Stimulated activated CD4-positive, alpha-beta T cell treated with anti-CD3 and anti-CD28 coated beads, TNF-alpha, amount 100 ng/mL, for 4 hours (primary cell): Measurements from ENCODE around the gene SPDEF.

Source experiments
- DNase-seq, 3 experiments: peaks; one replicate each; pipeline ENCODE4 v3.0.0-alpha.2; 2020; ENCODE audit warnings: low read depth in 3 of 3

Gene SPDEF

DNA sequence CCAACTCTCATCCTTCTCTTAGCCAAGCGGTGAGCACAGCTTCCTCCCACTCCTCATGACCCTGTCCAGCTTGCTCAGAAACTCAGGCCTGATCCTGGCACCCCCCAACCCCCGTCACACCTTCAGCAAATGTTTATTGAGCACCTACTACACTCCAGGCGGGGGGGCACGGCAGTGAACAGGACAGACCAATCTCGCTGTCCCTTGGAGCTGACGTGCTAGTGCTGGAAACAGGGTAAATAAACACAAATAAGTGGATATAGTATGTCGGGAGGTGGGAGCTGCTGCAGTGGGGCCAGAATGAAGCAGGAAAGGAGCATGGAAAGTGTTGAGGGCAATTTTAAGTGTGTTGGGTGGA, 7.4 kb upstream of the SPDEF start:
- no peak for DNase-seq

DNA sequence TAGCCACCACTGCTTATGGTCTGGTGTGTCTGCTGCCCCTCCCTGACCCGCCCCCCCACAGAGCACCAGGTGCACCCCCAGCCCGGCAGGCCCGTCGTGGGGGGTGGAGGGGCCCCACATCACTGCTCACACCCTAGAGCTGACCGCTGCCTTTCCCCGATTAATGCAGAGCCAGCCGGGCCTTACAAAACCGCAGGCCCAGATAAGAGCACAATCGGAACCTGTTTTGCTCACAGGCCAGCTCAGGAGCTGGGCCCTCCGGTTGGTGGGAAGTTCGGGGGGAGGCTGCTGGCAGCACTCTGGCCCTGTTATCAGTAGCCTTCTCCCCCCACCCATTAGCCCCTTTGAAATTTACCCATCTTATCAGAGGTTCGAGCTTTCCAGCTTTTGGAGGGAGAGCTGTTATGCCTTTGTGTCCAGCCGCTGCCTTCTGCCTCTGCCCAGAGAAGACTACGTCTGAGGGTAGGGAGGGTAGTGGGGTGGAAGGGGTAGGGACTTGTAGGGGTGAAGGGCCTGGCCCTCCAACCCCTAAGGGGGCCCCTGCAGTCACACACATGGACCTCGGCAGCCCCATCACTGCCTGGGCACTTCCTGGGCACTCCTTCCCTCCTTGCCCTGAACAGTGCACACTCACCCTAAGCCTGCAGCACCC, 6.9 kb upstream of the SPDEF start:
- no peak for DNase-seq

DNA sequence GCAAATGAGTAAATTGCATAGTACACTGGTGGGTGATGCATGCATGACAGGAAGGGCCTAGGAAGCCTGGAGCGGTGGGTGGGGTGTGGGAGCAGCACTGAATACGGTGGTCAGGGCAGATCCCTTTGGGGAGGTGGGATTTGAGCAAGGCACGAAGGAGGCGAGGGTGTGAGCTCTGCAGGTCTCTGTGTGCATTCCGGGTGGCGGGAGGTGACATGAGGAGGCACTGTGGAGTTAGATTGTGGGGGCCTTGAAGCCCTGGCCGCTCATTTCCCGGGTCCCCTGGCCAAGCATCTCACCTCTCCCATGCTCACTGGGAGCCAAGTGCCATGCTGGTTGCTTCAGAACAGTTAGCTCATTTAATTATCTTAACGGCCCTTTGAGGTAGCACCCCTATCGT, 6.2 kb upstream of the SPDEF start:
- no peak for DNase-seq

DNA sequence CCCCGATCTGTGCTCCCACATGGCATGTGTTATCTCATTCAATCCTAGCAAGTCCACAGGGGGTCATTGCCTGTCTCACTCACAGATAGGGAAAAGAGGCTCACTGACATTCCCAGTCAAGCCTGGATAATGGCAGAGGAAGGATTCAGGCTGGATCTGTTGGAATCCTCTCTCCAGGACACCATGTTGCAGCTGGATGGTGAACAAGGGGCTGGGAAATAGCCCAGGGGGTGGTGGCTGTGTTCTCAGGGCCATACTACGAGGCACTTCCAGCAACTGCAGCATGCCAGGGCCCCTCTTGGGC, 5.0 kb upstream of the SPDEF start:
- DNase-seq, result no peak

DNA sequence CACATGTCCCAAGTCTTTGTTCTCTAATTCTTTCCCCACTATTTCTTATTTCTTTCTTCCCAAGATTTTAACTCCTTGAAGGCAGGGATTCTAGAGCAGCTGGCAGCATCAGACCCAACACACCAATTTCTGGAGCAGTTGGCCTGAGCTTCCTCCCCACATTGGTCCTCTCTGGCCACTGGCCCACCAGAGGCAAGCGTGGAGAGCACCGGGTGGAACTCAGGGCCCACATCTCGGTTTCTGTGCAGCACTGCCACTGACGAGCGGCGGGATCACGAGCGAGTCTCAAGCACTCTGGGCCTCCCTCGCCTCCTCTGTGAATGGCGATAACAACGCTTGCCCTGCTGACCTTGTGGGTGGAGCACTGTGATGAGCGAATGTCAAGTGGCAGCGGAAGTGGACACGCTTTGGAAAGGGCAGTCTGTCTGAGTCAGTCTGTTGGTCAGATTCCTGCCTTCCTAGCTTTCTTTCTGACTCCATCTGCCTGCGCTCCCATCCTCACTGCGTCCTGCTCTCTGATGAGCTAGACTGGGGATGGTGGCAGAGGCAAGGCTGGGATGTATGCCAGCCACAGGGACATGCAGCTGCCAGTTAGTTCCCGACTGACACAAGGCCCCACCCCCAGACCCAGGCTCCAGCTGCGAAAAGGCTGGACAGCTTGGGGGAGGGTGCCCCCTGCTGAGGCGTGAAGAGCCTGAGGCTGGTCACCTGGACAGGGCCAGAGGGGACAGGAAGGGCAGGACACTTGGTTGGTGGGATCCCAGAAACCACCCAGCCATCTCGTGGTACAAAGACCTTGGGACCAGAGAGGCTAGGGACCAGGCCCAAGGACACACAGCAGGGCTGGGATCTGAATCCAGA, 4.5 kb upstream of the SPDEF start:
- DNase-seq, result no peak

DNA sequence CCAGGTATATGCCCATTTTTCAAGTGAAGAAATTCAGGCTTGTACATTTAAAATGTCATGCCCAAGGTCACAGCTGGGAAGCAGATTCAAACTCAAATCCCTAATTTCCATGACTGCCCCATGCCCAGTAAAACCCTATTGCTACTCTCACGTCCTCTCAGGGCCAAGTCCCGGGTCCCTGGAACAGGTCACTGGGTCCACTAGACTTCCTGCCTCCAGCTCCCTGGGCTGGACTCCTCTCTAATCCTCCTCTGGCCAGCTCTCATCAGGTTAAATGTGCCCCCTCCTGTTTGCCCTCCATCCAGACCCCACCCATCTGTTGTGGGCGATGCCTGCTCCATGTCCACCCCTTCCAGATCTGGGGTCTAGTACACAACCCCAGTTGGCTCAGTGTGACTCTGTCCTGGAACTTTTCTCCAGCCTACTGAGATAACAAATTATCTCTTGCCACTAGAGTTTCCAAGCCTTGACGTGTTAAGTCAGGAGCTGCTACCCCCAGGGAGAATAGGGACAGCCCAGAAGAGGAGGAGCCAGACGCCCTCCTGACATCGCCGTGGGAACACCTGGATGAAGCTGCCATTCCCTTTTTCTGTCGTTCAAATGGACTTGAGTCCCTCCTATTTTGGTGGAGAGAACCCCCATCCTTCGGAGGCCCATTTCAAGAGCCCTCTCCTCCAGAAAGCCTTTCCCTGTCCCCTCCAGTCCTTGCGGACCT, 3.7 kb upstream of the SPDEF start:
- no peak for DNase-seq

DNA sequence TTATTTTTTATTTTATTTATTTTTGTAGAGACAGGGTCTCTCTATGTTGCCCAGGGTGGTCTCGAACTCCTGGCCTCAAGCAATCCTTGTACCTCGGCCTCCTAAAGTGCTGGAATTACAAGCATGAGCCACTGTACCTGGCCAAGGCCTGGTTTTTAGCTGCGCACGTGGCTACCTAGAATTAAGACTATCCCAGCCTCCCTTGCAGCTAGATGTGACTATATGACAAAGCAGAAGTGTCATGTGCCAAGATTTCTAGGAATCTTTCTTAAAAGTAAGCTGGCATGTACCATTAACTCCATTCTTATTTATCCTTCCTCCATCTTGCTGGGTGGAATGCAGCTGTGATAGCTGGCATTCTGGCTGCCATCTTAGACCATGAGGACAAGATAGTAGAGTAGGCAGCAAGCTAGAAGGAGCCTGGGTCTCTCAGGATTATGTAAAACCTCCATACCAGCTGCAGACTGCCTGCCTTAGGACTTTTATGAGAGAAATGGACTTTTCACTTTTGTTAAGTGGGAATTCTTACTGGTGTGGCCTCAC, 2.1 kb upstream of the SPDEF start:
- no peak for DNase-seq

DNA sequence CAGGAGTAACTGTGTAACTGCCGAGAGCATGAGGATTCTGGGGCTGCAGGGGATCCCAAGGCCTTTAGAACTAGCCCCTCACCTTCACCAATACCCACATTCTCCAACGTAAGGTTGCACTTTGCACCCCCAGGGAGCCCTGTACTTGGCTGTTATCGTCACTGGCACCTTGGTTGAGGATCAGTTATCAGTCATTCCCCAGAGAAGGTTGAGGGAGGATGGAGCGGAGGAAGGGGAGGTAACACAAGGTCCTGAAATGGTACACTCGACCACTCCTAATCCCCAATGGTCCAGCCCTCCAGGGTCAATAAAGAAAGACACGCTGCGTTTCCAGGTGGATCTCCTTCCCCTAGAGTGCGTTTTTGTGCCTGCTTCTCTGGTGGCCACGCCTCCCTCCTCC, 1.1 kb upstream of the SPDEF start:
- no peak for DNase-seq

DNA sequence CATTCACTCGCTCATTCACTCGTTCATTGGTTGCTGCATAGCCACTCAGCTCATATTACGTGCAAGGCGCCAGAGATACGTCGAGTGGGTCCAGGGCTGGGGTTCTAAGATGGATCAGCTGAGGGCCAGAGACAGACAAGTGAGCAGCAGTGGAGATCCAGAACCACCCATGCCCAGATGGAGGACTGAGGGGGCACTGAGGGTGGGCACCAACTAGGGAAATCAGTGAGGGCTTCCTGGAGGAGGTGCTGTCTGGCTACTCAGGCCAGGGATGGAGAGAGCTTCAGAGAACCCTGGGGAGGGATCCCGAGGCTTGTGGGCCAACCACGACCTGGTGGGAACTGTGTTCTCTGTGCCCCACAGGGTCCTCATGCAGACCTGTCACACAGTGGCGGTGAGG, 364 bp upstream of the SPDEF start:
- DNase-seq, result no peak

DNA sequence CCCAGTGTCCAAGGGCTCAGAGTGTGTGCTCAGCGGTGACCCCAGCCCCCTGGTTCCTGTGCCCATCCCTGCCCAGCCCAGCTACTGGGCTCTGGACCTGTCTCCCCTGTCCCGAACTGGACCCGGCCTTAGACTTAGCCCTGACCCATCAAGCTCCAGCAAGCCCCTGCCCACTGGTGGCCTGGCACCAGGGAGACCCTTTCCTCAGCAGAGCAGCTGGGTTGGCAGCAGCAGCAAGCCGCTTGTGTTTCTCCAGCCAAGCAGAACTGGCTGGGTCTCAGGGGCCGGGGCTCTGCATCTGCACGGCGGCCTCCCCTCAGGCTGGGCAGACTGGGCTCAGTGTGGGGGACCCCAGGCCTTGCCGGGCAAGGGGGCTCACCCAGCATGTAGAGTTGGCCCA, 801 bp downstream of the SPDEF start:
- no peak for DNase-seq

DNA sequence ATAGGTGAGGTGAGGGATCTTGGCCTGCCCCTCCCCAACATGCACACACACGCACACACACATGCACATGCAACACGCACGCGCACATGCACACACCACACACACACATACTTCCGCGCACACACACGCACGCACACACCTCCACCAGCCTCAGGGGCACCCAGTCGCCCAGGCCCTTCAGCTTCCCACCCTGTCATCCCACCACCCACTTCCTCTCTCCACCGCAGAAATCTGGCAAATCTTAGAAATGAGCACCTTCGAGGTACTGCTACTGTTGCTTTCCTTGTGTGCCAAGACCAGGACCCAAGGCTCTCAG, 1.2 kb downstream of the SPDEF start:
- no peak for DNase-seq

DNA sequence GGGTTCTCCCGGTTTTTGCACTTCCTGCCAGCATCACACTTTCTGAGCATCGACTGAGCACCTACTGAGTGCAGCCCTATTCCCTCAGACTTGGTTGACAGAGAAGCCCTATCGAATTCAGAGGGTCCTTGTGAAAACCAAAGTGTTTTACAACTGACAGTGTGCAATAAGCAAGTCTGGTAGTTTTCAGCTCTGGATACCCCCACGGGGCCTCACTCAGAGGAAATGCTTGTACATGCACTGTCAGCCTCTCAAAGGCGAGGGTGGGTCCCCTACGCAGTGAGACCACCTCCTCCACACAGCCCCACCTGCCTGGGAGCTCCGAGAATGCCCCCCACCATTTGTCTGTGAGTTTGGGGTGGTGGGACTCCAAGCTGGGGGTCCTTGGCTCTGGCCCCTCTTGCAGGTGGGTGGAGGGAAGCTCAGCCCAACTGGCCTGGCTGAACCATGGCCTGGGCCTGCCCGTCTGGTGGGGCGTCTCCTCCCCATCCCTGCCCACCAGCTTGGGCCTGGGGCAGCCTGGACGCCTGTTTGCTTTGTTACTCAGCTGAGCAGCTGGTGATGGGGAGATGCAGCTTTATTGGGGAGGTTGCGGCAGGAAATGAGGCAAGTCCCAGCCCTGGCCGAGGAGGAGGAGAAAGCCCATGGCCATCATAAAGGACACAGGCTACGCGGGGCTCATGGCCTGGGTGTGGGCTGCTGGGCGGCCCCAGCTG, 1.7 kb downstream of the SPDEF start:
- no peak for DNase-seq

DNA sequence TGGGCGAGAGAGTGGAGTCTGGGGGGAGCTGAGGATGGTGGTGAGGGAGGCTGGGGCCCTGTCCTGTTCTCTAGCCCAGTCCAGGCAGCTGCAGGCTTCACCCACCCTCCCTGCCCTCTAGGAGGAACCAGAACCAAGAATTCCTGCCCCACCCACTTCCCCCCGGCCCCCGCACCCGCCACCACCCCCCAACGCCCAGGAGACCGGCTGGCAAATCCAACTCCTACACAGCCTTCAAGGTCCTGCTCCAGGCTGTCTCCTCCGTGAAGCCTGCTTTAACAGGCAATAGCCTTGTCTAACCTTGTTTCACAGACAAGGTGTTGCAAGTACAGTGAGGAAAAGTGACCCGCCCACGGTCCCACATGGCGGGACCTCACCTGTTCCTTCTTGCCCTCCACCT, 2.4 kb downstream of the SPDEF start:
- DNase-seq, result no peak

DNA sequence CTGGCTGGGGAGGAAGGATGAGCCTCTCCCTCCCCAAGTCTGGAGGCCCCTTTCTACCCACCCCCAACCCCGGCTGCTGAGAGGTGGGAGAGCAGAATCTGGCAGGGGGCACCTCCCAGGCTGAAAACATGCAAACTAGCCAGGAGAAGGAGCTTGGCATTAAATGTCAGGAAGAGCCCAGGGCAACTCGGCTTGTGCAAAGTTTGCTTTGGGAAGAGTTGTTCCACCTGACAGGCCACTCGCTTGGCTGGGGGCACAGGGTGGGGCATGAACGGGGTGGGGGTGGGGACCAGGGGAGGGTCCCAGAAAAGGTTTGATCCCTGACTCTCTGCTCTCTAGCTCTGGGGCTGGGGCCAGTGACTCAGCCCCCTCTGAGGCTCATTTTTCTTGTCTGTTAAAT, 3.0 kb downstream of the SPDEF start:
- DNase-seq, result no peak

DNA sequence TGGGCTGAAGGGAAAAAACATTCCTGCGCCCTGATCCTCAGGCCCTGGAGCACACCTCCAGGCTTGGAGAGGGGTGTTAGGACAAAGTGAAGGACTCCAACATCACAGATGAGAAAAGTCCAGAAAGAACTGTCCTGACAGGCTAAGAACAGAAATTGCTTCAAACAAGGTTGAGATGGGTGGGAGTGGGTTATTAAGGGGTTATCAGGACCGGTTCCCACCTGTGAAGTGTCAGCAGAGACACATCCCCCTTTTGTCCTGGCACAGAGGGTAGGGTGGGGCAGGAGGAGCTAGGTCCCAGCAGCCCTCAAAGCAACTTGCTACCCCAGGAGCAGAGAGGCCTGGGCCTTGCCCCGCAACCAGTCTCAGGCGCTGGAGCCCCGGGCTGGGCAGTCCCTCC, 3.5 kb downstream of the SPDEF start:
- no peak for DNase-seq

DNA sequence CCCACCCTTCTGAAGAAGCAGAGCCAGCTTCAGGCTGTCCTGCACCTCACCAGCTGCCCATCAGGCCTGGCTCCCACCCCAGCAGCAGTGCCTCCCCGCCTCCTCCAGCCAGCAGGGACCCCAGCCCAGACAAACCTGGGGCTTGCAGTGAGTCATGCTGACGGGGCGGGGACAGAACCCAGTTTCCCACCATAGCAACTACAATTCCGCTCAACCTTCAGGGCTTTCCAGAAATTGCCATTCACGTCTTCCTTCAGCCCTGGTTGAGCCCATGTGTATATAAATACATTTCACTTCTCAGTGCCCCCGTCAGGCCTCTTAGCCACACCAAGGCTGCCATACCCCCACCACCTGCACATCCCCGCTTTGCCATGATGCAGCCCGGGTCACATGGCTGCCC, 4.4 kb downstream of the SPDEF start:
- no peak for DNase-seq

DNA sequence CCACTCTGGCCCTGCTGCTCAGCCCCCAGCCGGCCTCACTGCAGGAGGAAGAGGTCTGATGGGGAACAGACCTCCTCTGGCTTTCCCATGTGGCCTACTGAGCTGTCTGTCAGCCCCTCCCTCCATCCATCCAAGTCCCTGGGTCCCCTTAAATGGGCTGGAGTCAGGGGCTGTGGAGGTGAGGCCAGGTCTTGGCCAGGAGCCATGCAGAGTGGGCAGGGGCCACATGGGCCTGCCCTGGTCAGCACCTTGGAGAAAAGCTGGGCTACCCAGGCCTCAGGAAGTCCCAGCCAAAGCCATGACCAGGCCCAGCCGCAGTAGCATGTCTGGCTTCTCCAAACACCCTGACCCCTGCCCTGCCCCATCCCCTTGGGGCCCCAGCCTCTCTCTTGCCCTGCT, 6.3 kb downstream of the SPDEF start:
- no peak for DNase-seq

DNA sequence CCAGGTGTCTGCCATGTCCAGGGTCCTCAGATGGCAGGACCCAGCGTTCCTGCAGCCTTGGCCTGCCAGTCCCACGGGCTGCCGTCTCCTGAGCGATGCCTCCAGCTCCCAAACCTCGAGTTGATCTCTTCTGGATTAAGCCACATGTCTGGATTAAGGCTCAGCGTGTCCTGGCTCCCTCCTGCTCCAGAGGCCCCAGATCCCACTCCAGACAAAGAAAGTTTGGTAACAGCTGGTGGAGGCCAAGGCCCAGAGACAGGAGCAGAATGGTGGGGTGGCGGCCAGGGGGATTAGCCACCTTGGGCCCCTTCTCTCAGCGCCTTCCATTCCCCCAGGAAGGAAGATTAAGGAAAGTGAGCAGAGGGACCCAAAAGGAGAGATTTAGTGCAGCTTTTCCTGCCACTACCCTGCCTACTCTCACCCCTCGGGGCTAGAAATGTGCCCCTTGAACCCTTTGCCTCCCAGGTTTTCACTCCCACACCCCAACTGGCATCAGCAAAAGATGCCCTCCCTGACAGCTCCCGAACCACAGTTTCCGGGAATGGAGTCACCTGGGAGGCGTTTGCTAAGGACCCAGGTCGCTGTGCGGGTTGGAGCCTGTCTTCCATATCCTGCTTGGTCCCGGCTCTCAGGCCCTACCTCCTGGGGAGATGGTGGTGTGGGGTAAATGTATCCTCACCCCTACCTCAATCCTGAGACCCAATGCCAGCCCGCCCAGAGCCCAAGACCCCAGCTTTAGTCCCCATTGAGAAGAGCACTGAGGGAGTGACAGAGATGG, 6.9 kb downstream of the SPDEF start:
- no peak for DNase-seq

DNA sequence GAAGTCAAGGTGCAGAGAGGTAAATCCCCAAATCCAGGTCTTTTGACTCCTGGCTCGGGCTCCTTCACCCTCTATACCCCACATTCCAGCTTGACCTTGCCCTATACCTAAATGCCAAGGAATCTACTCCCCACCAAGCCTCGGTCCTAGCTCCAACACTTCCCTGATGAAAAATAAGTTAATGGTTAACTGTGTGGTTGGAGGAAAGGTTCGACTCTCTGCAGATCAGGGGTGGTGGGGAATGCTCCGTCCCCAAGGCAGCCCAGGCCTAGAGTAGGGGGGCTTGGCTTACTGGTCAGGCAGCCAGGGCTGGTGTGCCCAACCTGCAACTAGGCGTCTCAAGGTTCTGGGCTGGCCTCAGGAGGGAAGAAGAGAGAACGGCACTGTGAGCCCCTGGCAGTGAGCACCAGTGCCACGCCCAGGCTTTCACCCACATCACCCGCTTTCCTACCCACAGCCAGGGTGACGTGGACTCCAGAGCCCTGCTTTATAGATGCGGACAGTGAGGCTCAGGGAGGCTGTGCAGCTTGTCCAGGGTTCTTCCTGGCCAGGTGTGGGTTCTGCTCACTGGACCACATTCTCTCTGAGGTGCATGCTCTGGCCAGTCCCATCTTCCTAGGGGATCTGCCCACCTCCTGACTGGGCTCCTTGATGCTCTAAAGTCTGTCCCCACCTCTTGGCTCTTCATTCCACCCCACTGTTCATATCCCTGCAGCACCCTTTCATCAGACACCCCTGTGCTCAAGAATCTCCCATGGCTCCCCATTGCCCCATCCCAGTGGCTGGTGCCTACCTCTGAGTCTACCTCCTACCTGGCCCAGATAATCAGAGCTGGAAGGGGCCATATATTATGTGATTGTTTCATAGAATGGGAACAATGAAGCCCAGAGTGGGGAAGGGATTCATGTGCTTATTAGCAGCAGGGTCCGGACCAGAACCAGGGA, 8.2 kb downstream of the SPDEF start:
- DNase-seq, result no peak

DNA sequence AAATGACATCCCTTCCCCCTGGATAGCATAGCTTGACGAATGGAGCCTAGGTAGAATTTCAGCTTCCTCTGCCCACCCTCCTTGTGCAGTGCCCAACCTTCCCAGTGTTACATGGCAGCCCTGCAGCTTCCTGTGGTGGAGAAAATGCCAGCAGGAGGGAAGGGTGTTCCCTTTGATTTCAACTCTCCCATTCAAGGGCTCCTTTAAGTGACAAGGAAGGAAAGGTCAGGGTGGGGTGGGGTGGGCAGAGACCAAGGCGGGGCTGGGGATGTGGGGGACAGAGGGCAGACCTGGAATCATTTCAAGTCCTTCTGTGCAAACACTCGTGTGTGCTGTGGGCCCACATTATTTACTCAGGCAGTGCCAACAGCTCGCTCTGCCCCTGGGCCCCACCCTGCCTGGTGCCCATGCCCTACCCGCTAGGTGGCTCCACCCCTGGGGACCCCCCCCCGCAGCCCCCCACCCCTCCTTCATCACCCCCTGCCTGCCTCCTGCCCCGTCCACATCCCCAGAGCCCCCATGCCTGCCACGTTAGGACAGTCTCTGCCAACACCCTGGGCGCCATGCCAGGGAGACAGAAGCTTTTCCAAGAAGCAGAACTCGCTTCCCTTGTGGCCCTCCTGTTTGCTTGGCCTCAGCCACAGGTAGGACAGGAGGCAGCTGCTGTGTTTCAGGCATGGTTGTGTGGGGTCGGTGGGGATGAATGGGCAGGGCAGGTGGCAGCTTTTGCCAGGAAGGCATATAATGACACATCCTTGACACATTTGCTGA, 9.4 kb downstream of the SPDEF start:
- no peak for DNase-seq
